ENCODE results near the gene TAX1BP1.

Gene TAX1BP1

DNA sequence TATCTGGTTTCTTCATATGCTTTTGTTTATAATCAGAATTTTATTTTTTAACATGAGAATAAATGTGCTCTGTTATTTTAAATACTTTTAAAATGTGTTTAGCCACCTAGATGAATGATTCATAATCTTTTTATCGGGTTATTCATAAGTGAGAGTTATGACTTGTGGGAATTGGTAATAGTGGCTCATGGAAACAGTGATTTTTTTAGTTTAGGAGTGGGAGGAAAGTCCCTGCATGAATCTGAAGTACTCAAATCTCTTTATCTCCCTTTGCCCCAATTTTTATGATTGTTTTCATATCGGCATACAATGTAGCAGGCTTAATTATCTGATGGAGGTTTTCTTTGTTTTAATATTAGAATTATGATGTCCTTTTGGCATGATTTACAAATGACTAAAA is 42.9 kb downstream of the TAX1BP1 start:
- ATAC-seq (ENCODE audit: low read depth): no peak
- no peak overlapping the region for H3K27ac ChIP-seq (ENCODE audit: poor library complexity, severe bottlenecking)
- peaks cover 17% of the 10 kb centered on the region for H3K4me1 ChIP-seq (ENCODE audit: insufficient read depth, poor library complexity, severe bottlenecking)
- peaks cover 27% of the 10 kb centered on the region for H3K36me3 ChIP-seq (ENCODE audit: low read depth)
- H3K4me3 ChIP-seq (ENCODE audit: severe bottlenecking): no peak overlapping the region
- no peaks in the 10 kb centered on the region for H3K27me3 ChIP-seq (ENCODE audit: insufficient read depth, poor library complexity, severe bottlenecking)
- no peak for TF ChIP-seq CTCF (IDR thresholded peaks at IDR 0.05; ENCODE audit: poor library complexity, severe bottlenecking)
- H3K9me3 ChIP-seq (ENCODE audit: severe bottlenecking): no peaks in the 10 kb centered on the region
- DNase-seq (ENCODE audit: low spot score): no peak

DNA sequence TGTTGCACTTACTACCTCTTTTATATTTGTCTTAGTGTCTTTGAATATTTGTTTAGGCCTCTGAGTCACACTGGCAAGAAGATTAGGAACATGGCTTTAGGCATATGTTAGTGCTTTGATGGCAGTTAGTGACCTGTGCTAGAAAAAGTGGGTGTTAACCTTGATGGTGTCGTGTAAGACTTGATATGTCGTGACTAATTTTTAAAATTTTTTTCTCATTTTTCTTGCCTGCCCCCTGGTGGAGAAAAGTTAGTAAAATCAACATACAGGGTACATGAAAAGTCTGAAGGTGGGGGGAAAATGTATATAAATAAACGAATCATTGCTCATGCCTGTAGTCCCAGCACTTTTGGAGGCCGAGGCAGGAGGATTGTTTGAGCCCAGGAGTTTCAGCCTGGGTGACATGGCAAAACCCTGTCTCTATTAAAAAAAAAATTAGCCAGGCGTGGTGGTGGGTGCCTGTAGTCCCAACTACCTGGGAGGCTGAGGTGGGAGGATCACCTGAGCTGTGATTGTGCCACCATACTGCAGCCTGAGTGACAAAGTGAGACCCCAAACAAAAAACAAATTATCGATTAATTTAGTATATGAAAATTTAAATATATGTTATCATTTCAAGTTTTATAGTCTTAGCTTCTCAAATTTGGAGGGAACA is 44.6 kb downstream of the TAX1BP1 start:
- H3K4me3 ChIP-seq (ENCODE audit: severe bottlenecking): no peak overlapping the region
- H3K27me3 ChIP-seq (ENCODE audit: insufficient read depth, poor library complexity, severe bottlenecking): no peaks in the 10 kb centered on the region
- TF ChIP-seq CTCF (IDR thresholded peaks at IDR 0.05; ENCODE audit: poor library complexity, severe bottlenecking): peak; percentile 81
- ATAC-seq (ENCODE audit: low read depth): peak; percentile 75
- H3K9me3 ChIP-seq (ENCODE audit: severe bottlenecking): no peaks in the 10 kb centered on the region
- H3K4me1 ChIP-seq (ENCODE audit: insufficient read depth, poor library complexity, severe bottlenecking): peaks cover 17% of the 10 kb centered on the region
- DNase-seq (ENCODE audit: low spot score): no peak
- no peak overlapping the region for H3K27ac ChIP-seq (ENCODE audit: poor library complexity, severe bottlenecking)
- peaks cover 44% of the 10 kb centered on the region for H3K36me3 ChIP-seq (ENCODE audit: low read depth)

DNA sequence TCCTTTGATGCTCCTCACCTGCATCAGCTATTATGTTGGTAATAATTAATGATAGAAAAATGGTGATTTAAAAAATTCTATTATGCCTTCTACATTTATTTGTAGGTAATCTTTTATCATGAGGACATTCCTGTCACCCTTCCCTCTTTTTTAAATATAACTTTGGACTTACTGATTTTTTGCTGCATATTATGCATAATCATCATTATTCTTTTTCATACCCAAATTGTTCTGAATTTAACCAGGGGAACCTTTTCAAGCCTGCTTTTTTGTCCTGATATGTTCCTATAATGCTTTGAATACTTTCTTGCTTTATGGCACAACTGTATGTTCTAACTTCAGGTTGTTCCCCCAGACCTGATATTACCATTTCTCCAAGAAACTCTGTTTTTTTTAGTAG is 48.5 kb downstream of the TAX1BP1 start:
- TF ChIP-seq CTCF (IDR thresholded peaks at IDR 0.05; ENCODE audit: poor library complexity, severe bottlenecking): no peak
- ATAC-seq (ENCODE audit: low read depth): no peak
- H3K4me1 ChIP-seq (ENCODE audit: insufficient read depth, poor library complexity, severe bottlenecking): peaks cover 7% of the 10 kb centered on the region
- H3K27me3 ChIP-seq (ENCODE audit: insufficient read depth, poor library complexity, severe bottlenecking): no peaks in the 10 kb centered on the region
- H3K9me3 ChIP-seq (ENCODE audit: severe bottlenecking): no peaks in the 10 kb centered on the region
- H3K27ac ChIP-seq (ENCODE audit: poor library complexity, severe bottlenecking): no peak overlapping the region
- H3K36me3 ChIP-seq (ENCODE audit: low read depth): peaks cover 71% of the 10 kb centered on the region
- DNase-seq (ENCODE audit: low spot score): no peak
- H3K4me3 ChIP-seq (ENCODE audit: severe bottlenecking): no peak overlapping the region

GRCh38 chr7:27793780-27794179 is 53.8 kb downstream of the TAX1BP1 start:
- Histone ChIP-seq H3K36me3 (ENCODE audit: low read depth) (peaks cover 65% of the 10 kb centered on the region), H3K4me3 (ENCODE audit: severe bottlenecking) (no peak overlapping the region), H3K27me3 (ENCODE audit: insufficient read depth, poor library complexity, severe bottlenecking) (no peaks in the 10 kb centered on the region), H3K4me1 (ENCODE audit: insufficient read depth, poor library complexity, severe bottlenecking) (no peaks in the 10 kb centered on the region), H3K9me3 (ENCODE audit: severe bottlenecking) (no peaks in the 10 kb centered on the region), H3K27ac (ENCODE audit: poor library complexity, severe bottlenecking) (no peak overlapping the region)
- ATAC-seq (ENCODE audit: low read depth) (peak; percentile 71), DNase-seq (ENCODE audit: low spot score) (no peak)
- TF ChIP-seq CTCF (IDR thresholded peaks at IDR 0.05; ENCODE audit: poor library complexity, severe bottlenecking): no peak

- ATAC-seq (ENCODE audit: low read depth): no peak
- Histone ChIP-seq H3K36me3 (ENCODE audit: low read depth) (peaks cover 63% of the 10 kb centered on the region), H3K4me1 (ENCODE audit: insufficient read depth, poor library complexity, severe bottlenecking) (no peaks in the 10 kb centered on the region), H3K9me3 (ENCODE audit: severe bottlenecking) (no peaks in the 10 kb centered on the region), H3K27me3 (ENCODE audit: insufficient read depth, poor library complexity, severe bottlenecking) (no peaks in the 10 kb centered on the region), H3K4me3 (ENCODE audit: severe bottlenecking) (no peak overlapping the region), H3K27ac (ENCODE audit: poor library complexity, severe bottlenecking) (no peak overlapping the region)
- TF ChIP-seq CTCF (IDR thresholded peaks at IDR 0.05; ENCODE audit: poor library complexity, severe bottlenecking): no peak
- DNase-seq (ENCODE audit: low spot score): no peak
These were observed 56.0 kb downstream of the TAX1BP1 start for GRCh38 chr7:27795977-27796376.

Measured in RWPE2 (cell line).